Erythroblast (primary cell): ENCODE measurements around the gene PLEKHG5.

Source experiments
- GATA1 ChIP-seq: IDR thresholded peaks from 2 replicates; pipeline ENCODE4 v1.6.1; 2011; ENCODE audit warnings: low read depth, mild to moderate bottlenecking, control low read depth, low read length, moderate library complexity
- POLR2A ChIP-seq: IDR thresholded peaks from 2 replicates; pipeline ENCODE4 v1.6.1; 2011; ENCODE audit warnings: mild to moderate bottlenecking, low read length

GRCh38 chr1:6512245-6512907, 20.9 kb upstream of the PLEKHG5 start:
- no peak for TF ChIP-seq POLR2A
- TF ChIP-seq GATA1 = no peak
